ENCODE measurements around the gene CLCN3. TPM values are rescaled to one million over a fixed set of nuclear protein-coding genes. Genes with fewer than 3 reads are reported as not detected.

Gene CLCN3
- total and polyA plus RNA-seq, 10 of the 15 experiments (the other 5 are each of a cell fraction or from before 2014, with no cell fraction given): 4.0 to 22.8 (median 11.8) TPM

GRCh38 chr4:169658196-169658595 is 37.8 kb downstream of the CLCN3 start:
- H4K20me1 ChIP-seq (ENCODE audit: control insufficient read depth, insufficient read depth): no peaks in the 10 kb centered on the region
- peaks cover 32% of the 10 kb centered on the region for H3K79me2 ChIP-seq (ENCODE audit: control insufficient read depth, insufficient read depth, low read length)
- in situ Hi-C loops (cut with MboI) (no loop called here), intact Hi-C loops (cut with micrococcal nuclease; ENCODE audit: unreplicated experiment) (no loop called here)
- ChIA-PET POLR2A (interaction anchor here (1.8 to 4.0 kb wide), 2 partner anchors 37 to 45 kb away, joined by 9 to 26 read pairs; partner anchors contain the start of genes CLCN3 and NEK1), SMC1A (ENCODE audit: uncharacterized antibody, unreplicated experiment) (interaction anchor here (1.1 to 4.3 kb wide), 9 partner anchors 8 to 46 kb away, joined by 3 to 28 read pairs (median 8); partner anchors contain the start of genes CLCN3 and NEK1), CTCF (interaction anchor here (1.3 to 4.6 kb wide), 3 partner anchors 28 to 45 kb away, joined by 3 to 37 read pairs (median 25); partner anchors contain the start of genes CLCN3 and NEK1), RAD21 (ENCODE audit: unreplicated experiment) (interaction anchor here (2.6 to 4.9 kb wide), 4 partner anchors 17 to 46 kb away, joined by 5 to 35 read pairs (median 33); partner anchors contain the start of genes CLCN3 and NEK1)
- no peaks in the 10 kb centered on the region for H3K27me3 ChIP-seq (replicated peaks in 1 of 2; ENCODE audit: control insufficient read depth in 2 of 2, insufficient read depth in 2 of 2, low read length in 1 of 2)
- peaks cover 3% of the 10 kb centered on the region for H3K4me1 ChIP-seq (ENCODE audit: control insufficient read depth, insufficient read depth, low read length)
- peaks cover 0 to 6% of the 10 kb centered on the region in 2 experiments; a peak in 2 of 4 replicates for H3K36me3 ChIP-seq (ENCODE audit: control insufficient read depth in 2 of 2, insufficient read depth in 2 of 2, low read length in 1 of 2)
- no peak overlapping the region for H2AFZ ChIP-seq (ENCODE audit: control insufficient read depth, low read depth, low read length)
- BruUV-seq (replicated peaks): no TSS peak
- H3K4me3 ChIP-seq: no peak overlapping the region
- H3K9me3 ChIP-seq (replicated peaks; ENCODE audit: control insufficient read depth, insufficient read depth, low read length): no peaks in the 10 kb centered on the region
- ATAC-seq (no peak), FAIRE-seq (no peak), DNase-seq (ENCODE audit: low read depth, low spot score) (no peak)
- no peak overlapping the region for H3K4me2 ChIP-seq (ENCODE audit: control insufficient read depth, insufficient read depth)
- WGBS (ENCODE audit: insufficient coverage, insufficient replicate concordance, low lambda C conversion rate, missing lambda C conversion rate): 96% methylated on average over 2 of the region's 2 CpGs
- TF ChIP-seq CREB1 (IDR thresholded peaks at IDR 0.05; ENCODE audit: low read depth) (no peak), SREBF2 (IDR thresholded peaks at IDR 0.05; ENCODE audit: low read length) (no peak), KDM1A (IDR thresholded peaks at IDR 0.05; ENCODE audit: borderline replicate concordance) (no peak), POLR2AphosphoS5 (IDR thresholded peaks at IDR 0.05; ENCODE audit: low read length) (no peak), POLR2AphosphoS2 (IDR thresholded peaks at IDR 0.05; ENCODE audit: low read depth, low read length) (no peak), TCF12 (IDR thresholded peaks at IDR 0.05; ENCODE audit: low read depth, low read length) (no peak), MTA3 (IDR thresholded peaks at IDR 0.05; ENCODE audit: borderline replicate concordance, low read length) (no peak), ZZZ3 (IDR thresholded peaks at IDR 0.05; ENCODE audit: control insufficient read depth, insufficient read length, low read depth) (no peak), BACH1 (IDR thresholded peaks at IDR 0.05; ENCODE audit: borderline replicate concordance) (no peak), MYB (IDR thresholded peaks at IDR 0.05; ENCODE audit: borderline replicate concordance, low read depth, low read length) (no peak), ATF7 (IDR thresholded peaks at IDR 0.05; ENCODE audit: low read depth) (no peak), CBFB (IDR thresholded peaks at IDR 0.05; ENCODE audit: low read depth) (no peak), MLLT1 (IDR thresholded peaks at IDR 0.05) (no peak), CEBPB (IDR thresholded peaks at IDR 0.05; ENCODE audit: borderline replicate concordance in 1 of 2, low read depth in 2 of 2, low read length in 2 of 2) (no peak), SIN3A (IDR thresholded peaks at IDR 0.05; ENCODE audit: low read depth, low read length) (no peak), SMARCA5 (IDR thresholded peaks at IDR 0.05) (no peak), NFIC (IDR thresholded peaks at IDR 0.05; ENCODE audit: low read depth, low read length) (no peak), ZNF592 (IDR thresholded peaks at IDR 0.05) (no peak), HDAC2 (IDR thresholded peaks at IDR 0.05) (no peak)
- TF ChIP-seq, protein P1, sequence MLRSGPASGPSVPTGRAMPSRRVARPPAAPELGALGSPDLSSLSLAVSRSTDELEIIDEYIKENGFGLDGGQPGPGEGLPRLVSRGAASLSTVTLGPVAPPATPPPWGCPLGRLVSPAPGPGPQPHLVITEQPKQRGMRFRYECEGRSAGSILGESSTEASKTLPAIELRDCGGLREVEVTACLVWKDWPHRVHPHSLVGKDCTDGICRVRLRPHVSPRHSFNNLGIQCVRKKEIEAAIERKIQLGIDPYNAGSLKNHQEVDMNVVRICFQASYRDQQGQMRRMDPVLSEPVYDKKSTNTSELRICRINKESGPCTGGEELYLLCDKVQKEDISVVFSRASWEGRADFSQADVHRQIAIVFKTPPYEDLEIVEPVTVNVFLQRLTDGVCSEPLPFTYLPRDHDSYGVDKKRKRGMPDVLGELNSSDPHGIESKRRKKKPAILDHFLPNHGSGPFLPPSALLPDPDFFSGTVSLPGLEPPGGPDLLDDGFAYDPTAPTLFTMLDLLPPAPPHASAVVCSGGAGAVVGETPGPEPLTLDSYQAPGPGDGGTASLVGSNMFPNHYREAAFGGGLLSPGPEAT (IDR thresholded peaks at IDR 0.05; ENCODE audit: low read depth): no peak
- no peak overlapping the region for H3K27ac ChIP-seq (ENCODE audit: control insufficient read depth, insufficient read depth)
- H3K9ac ChIP-seq (ENCODE audit: control insufficient read depth, insufficient read depth, low read length): no peak overlapping the region
